ENCODE measurements around the gene RTF2. TPM values are rescaled to one million over a fixed set of nuclear protein-coding genes. Genes with fewer than 3 reads are reported as not detected.

The RTF2 gene
- polyA plus RNA-seq, 1 donor from 2014 or later, result 127 TPM

DNA sequence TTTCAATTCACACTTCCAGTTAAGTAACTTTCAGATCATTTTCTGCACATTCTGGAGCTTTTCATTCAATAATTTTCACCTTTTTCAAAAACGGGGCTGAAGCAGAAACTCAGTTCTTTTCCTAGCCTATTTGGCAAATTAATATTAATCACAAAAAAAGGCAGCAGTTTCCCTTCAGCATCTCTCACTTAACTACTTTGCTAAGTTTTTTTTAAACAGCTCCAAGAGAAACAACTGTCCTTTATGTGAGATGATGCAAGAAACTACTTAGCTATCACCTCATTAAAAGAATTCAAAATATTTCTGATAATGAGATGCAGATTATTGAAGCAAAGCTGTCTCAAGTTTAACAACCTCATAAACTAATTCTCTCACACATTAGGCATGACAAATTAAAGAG lies 44.5 kb upstream of the RTF2 start:
- Histone ChIP-seq H3K36me3 (ENCODE audit: insufficient read depth, low read length) (no peaks in the 10 kb centered on the region), H3F3A (ENCODE audit: insufficient read depth, low read length, poor library complexity, severe bottlenecking) (no peaks in the 10 kb centered on the region), H3K9ac (ENCODE audit: low read length) (no peak overlapping the region), H3K9me3 (ENCODE audit: low read length) (no peaks in the 10 kb centered on the region), H3K79me2 (replicated peaks; ENCODE audit: insufficient read depth, low read length) (no peaks in the 10 kb centered on the region), H3K4me2 (ENCODE audit: low read length) (no peak overlapping the region), H3K9me2 (ENCODE audit: insufficient read depth, low read length) (no peaks in the 10 kb centered on the region), H3K27ac (ENCODE audit: low read length) (no peak overlapping the region), H3K27me3 (ENCODE audit: insufficient read depth, low read depth, low read length) (no peaks in the 10 kb centered on the region), H2AFZ (ENCODE audit: low read depth, low read length) (no peak overlapping the region), H3K4me3 (ENCODE audit: low read length) (no peak overlapping the region), H4K20me1 (ENCODE audit: insufficient read depth) (no peaks in the 10 kb centered on the region)
- no peak for TF ChIP-seq SMC3 (conservative IDR thresholded peaks at IDR 0.05; ENCODE audit: poor library complexity)
- TF ChIP-seq EP300 (conservative IDR thresholded peaks at IDR 0.05; ENCODE audit: poor library complexity, severe bottlenecking), result no peak
- TF ChIP-seq, protein P1, sequence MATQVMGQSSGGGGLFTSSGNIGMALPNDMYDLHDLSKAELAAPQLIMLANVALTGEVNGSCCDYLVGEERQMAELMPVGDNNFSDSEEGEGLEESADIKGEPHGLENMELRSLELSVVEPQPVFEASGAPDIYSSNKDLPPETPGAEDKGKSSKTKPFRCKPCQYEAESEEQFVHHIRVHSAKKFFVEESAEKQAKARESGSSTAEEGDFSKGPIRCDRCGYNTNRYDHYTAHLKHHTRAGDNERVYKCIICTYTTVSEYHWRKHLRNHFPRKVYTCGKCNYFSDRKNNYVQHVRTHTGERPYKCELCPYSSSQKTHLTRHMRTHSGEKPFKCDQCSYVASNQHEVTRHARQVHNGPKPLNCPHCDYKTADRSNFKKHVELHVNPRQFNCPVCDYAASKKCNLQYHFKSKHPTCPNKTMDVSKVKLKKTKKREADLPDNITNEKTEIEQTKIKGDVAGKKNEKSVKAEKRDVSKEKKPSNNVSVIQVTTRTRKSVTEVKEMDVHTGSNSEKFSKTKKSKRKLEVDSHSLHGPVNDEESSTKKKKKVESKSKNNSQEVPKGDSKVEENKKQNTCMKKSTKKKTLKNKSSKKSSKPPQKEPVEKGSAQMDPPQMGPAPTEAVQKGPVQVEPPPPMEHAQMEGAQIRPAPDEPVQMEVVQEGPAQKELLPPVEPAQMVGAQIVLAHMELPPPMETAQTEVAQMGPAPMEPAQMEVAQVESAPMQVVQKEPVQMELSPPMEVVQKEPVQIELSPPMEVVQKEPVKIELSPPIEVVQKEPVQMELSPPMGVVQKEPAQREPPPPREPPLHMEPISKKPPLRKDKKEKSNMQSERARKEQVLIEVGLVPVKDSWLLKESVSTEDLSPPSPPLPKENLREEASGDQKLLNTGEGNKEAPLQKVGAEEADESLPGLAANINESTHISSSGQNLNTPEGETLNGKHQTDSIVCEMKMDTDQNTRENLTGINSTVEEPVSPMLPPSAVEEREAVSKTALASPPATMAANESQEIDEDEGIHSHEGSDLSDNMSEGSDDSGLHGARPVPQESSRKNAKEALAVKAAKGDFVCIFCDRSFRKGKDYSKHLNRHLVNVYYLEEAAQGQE (IDR thresholded peaks at IDR 0.05; ENCODE audit: borderline replicate concordance), result no peak
- no peak for TF ChIP-seq MXI1 (conservative IDR thresholded peaks at IDR 0.05; ENCODE audit: poor library complexity, severe bottlenecking)
- TF ChIP-seq POLR2AphosphoS5 (IDR thresholded peaks at IDR 0.05), result no peak
- no peak for TF ChIP-seq CTCF (IDR thresholded peaks at IDR 0.05; ENCODE audit: poor library complexity, severe bottlenecking)
- TF ChIP-seq RAD21 (conservative IDR thresholded peaks at IDR 0.05), result no peak
- TF ChIP-seq EZH2 (IDR thresholded peaks at IDR 0.05; ENCODE audit: borderline replicate concordance, insufficient read depth, low read length, poor library complexity, severe bottlenecking), result no peak
- TF ChIP-seq TAF1 (IDR thresholded peaks at IDR 0.05; ENCODE audit: low read depth), result no peak

GRCh38 chr20:56424931-56425330 lies 43.5 kb upstream of the RTF2 start:
- Histone ChIP-seq H3K4me2 (ENCODE audit: low read length) (no peak overlapping the region), H2AFZ (ENCODE audit: low read depth, low read length) (no peak overlapping the region), H3K27me3 (ENCODE audit: insufficient read depth, low read depth, low read length) (no peaks in the 10 kb centered on the region), H4K20me1 (ENCODE audit: insufficient read depth) (no peaks in the 10 kb centered on the region), H3K9me2 (ENCODE audit: insufficient read depth, low read length) (no peaks in the 10 kb centered on the region), H3K27ac (ENCODE audit: low read length) (no peak overlapping the region), H3K4me3 (ENCODE audit: low read length) (no peak overlapping the region), H3K79me2 (replicated peaks; ENCODE audit: insufficient read depth, low read length) (no peaks in the 10 kb centered on the region), H3K9ac (ENCODE audit: low read length) (no peak overlapping the region), H3K36me3 (ENCODE audit: insufficient read depth, low read length) (no peaks in the 10 kb centered on the region), H3K9me3 (ENCODE audit: low read length) (no peaks in the 10 kb centered on the region), H3F3A (ENCODE audit: insufficient read depth, low read length, poor library complexity, severe bottlenecking) (no peaks in the 10 kb centered on the region)
- TF ChIP-seq TAF1 (IDR thresholded peaks at IDR 0.05; ENCODE audit: low read depth) (no peak), CTCF (IDR thresholded peaks at IDR 0.05; ENCODE audit: poor library complexity, severe bottlenecking) (no peak), EP300 (conservative IDR thresholded peaks at IDR 0.05; ENCODE audit: poor library complexity, severe bottlenecking) (no peak), POLR2AphosphoS5 (IDR thresholded peaks at IDR 0.05) (no peak), MXI1 (conservative IDR thresholded peaks at IDR 0.05; ENCODE audit: poor library complexity, severe bottlenecking) (no peak), SMC3 (conservative IDR thresholded peaks at IDR 0.05; ENCODE audit: poor library complexity) (no peak), EZH2 (IDR thresholded peaks at IDR 0.05; ENCODE audit: borderline replicate concordance, insufficient read depth, low read length, poor library complexity, severe bottlenecking) (no peak), RAD21 (conservative IDR thresholded peaks at IDR 0.05) (no peak)
- TF ChIP-seq, protein P1 (IDR thresholded peaks at IDR 0.05; ENCODE audit: borderline replicate concordance), result no peak
